K562 (cell line): ENCODE results near the gene GPHA2. TPM values are rescaled to one million over a fixed set of nuclear protein-coding genes. Genes with fewer than 3 reads are reported as not detected.

Experiments used
- ARID1B ChIP-seq: fragments of 450-650 bp; IDR thresholded peaks from 2 replicates; pipeline ENCODE4 v1.6.1; 2016; ENCODE audit warnings: antibody characterized with exemption, mild to moderate bottlenecking, inconsistent platforms
- CREB3 ChIP-seq: fragments of 450-650 bp; conservative IDR thresholded peaks from 2 replicates; pipeline ENCODE4 v1.6.1; 2016; ENCODE audit warnings: missing genetic modification characterization, low read depth, mild to moderate bottlenecking, missing compliant biosample characterization, moderate library complexity
- CSDE1 ChIP-seq, 2 experiments: fragments of 450-650 bp; IDR thresholded peaks; 2 replicates each; pipeline ENCODE4 v1.6.1; 2016; ENCODE audit warnings: mild to moderate bottlenecking in 1 of 2
- HDAC3 ChIP-seq: fragments of 450-650 bp; IDR thresholded peaks from 2 replicates; pipeline ENCODE4 v1.6.1; 2018; ENCODE audit warnings: borderline replicate concordance, mild to moderate bottlenecking, moderate library complexity; ENCODE audit not compliant: partially characterized antibody
- HIVEP1 ChIP-seq: fragments of 250-450 bp; sonication (Bioruptor Pico); IDR thresholded peaks from 2 replicates; pipeline ENCODE4 v1.4.0; 2020; ENCODE audit warnings: mild to moderate bottlenecking
- KLF16 ChIP-seq: IDR thresholded peaks from 2 replicates; pipeline ENCODE4 v1.6.1; 2016; ENCODE audit warnings: antibody characterized with exemption
- LEF1 ChIP-seq: fragments of 450-650 bp; IDR thresholded peaks from 2 replicates; pipeline ENCODE4 v1.6.1; 2016; ENCODE audit warnings: mild to moderate bottlenecking
- MEIS2 ChIP-seq: fragments of 450-650 bp; IDR thresholded peaks from 2 replicates; pipeline ENCODE4 v1.6.1; 2014; ENCODE audit warnings: mild to moderate bottlenecking; ENCODE audit not compliant: partially characterized antibody
- POLR2H ChIP-seq: IDR thresholded peaks from 2 replicates; pipeline ENCODE4 v1.6.1; 2016; ENCODE audit warnings: missing genetic modification characterization, low read depth, mild to moderate bottlenecking, control low read depth, missing compliant biosample characterization, moderate library complexity
- PYGO2 ChIP-seq: fragments of 450-650 bp; IDR thresholded peaks from 2 replicates; pipeline ENCODE4 v1.6.1; 2016; ENCODE audit warnings: mild to moderate bottlenecking, missing genetic modification characterization, moderate library complexity, missing compliant biosample characterization
- SIX5 ChIP-seq, 2 experiments: IDR thresholded peaks; 2 replicates each; pipeline ENCODE4 v1.6.1; 2011; ENCODE audit warnings: low read length in 2 of 2, borderline replicate concordance in 1 of 2, low read depth in 1 of 2, mild to moderate bottlenecking in 1 of 2, moderate library complexity in 1 of 2; ENCODE audit not compliant: insufficient read depth in 1 of 2
- SRSF1 ChIP-seq: fragments of 200-400 bp; formaldehyde crosslinking; IDR thresholded peaks from 2 replicates; pipeline ENCODE4 v1.6.1; 2017; ENCODE audit warnings: mild to moderate bottlenecking, low read depth, low read length, moderate library complexity
- STAT5B ChIP-seq: fragments of 250-450 bp; sonication (Bioruptor Pico); IDR thresholded peaks from 2 replicates; pipeline ENCODE4 v1.8.0; 2021; ENCODE audit warnings: mild to moderate bottlenecking, inconsistent platforms
- ZBTB8A ChIP-seq: fragments of 450-650 bp; IDR thresholded peaks from 2 replicates; pipeline ENCODE4 v1.6.1; 2018; ENCODE audit warnings: mild to moderate bottlenecking, moderate library complexity; ENCODE audit not compliant: partially characterized antibody
- ZNF274 ChIP-seq: IDR thresholded peaks from 2 replicates; pipeline ENCODE4 v1.6.1; 2011; ENCODE audit warnings: low read depth, mild to moderate bottlenecking, low read length, moderate library complexity, borderline replicate concordance
- ZNF75A ChIP-seq: fragments of 450-650 bp; formaldehyde crosslinking; IDR thresholded peaks from 2 replicates; pipeline ENCODE4 v1.4.0; 2020; ENCODE audit warnings: mild to moderate bottlenecking
- polyA plus RNA-seq, 8 experiments: library from polyadenylated mRNA; depleted of rRNA in 4 of 8; stranded (reverse) in 5 of 8; unstranded in 3 of 8; fragments of >200 nt; fragmentation: Nextera tagmentation in 2 of 8; fragmentation: Illumina TruSeq in 1 of 8; extraction: Ambion mirVana in 2 of 8; extraction: Trizol in 1 of 8; gene quantifications; 2 replicates each; pipeline versions ENCODE4 v1.2.1 to v1.2.3, GENCODE V29; 2011 to 2014; ENCODE audit warnings: inconsistent platforms in 1 of 8, missing spikeins in 1 of 8
- total RNA-seq, 7 experiments: library from RNA; depleted of rRNA in 6 of 7; stranded (reverse); fragments of >200 nt in 6 of 7; fragmentation: Illumina TruSeq in 2 of 7; extraction: Trizol in 2 of 7; gene quantifications; 2 replicates each; pipeline versions ENCODE4 v1.2.1 to v1.2.3, GENCODE V29; 2011 to 2021; ENCODE audit warnings: low replicate concordance in 1 of 7

The GPHA2 gene
- total and polyA plus RNA-seq, 9 of the 15 experiments (the other 6 are each of a cell fraction or from before 2014, with no cell fraction given), result 0.17 to 0.22 TPM; not detected in 7

GRCh38 chr11:64885367-64886286 lies 50.1 kb downstream of the GPHA2 start (continued):
- TF ChIP-seq ZBTB8A (no peak), MEIS2 (peak; percentile 83), SIX5 (IDR thresholded peaks at IDR 0.05; ENCODE audit: borderline replicate concordance in 1 of 2, insufficient read depth in 1 of 2, low read depth in 1 of 2, low read length in 2 of 2) (no peak), HIVEP1 (CRISPR knock-in tag) (no peak), HDAC3 (no peak), CSDE1 (IDR thresholded peaks at IDR 0.05) (no peak), ARID1B (peak; percentile 81), STAT5B (CRISPR knock-in tag) (no peak), POLR2H (tag) (peak; percentile 84), SRSF1 (no peak), LEF1 (peak; percentile 83), PYGO2 (tag) (no peak), CREB3 (tag) (no peak), ZNF274 (no peak), ZNF75A (CRISPR knock-in tag) (no peak), KLF16 (no peak)
